Ectodermal cell (in vitro differentiated cells): ENCODE data around the gene UIMC1.

Experiments
- H3K27ac ChIP-seq: 2 replicates; pipeline ENCODE4 v1.7.0; 2013; ENCODE audit warnings: mild to moderate bottlenecking, low read depth, low read length; ENCODE audit not compliant: insufficient read depth, poor library complexity, severe bottlenecking
- H3K27me3 ChIP-seq: 2 replicates; pipeline ENCODE4 v1.7.0; 2013; ENCODE audit warnings: mild to moderate bottlenecking, low read length; ENCODE audit not compliant: insufficient read depth, control insufficient read depth, poor library complexity, severe bottlenecking
- H3K36me3 ChIP-seq: one replicate; pipeline ENCODE4 v1.7.0; 2013; ENCODE audit warnings: low read length; ENCODE audit not compliant: control insufficient read depth, insufficient read depth
- H3K4me1 ChIP-seq: one replicate; pipeline ENCODE4 v1.7.0; 2013; ENCODE audit warnings: low read length; ENCODE audit not compliant: control insufficient read depth, insufficient read depth
- H3K4me3 ChIP-seq: 2 replicates; pipeline ENCODE4 v1.7.0; 2013; ENCODE audit warnings: low read depth, low read length, control low read depth; ENCODE audit not compliant: insufficient read depth
- H3K9me3 ChIP-seq: 2 replicates; pipeline ENCODE4 v1.7.0; 2013; ENCODE audit warnings: mild to moderate bottlenecking, low read length, moderate library complexity; ENCODE audit not compliant: control insufficient read depth
- WGBS, 2 experiments: methylation state at CpG; one replicate each; pipeline ENCODE4 v1.1.7; 2013; ENCODE audit warnings: missing lambda C conversion rate in 2 of 2; 5-methylcytosine and 5-hydroxymethylcytosine counted together

UIMC1 gene

DNA sequence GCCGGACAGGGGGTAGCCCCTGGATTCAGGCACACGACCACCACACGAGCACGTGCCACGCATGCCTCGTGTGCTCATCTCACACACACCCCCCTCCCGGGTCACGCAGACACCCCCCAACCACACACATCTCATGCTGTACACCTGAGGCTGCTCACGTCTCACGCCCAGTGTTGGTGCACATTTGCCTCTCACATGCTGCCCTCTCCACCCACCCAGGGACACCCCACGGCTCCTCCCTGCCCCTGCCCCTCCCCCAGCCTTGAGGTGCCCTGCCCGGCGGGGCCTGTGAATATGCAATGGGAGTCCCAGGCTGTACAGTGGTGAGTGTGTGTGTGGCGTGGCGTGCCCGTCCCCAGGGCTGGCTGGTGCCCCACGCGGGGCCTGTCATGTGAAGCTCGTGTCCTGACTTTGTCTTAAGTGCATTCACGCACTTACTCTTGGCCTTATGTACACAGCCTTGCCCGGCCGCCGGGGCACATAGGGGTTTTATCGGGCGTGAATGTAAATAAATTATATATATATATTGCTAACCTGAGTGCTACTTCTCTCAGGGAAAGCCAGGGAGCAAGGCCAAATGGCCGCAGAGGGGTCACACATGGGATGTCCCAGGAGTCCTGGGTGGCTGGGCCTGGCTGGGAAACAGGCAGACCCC is 126.1 kb downstream of the UIMC1 start:
- Histone ChIP-seq H3K4me1 (peaks cover 13% of the 10 kb centered on the region), H3K27me3 (peaks cover 7% of the 10 kb centered on the region), H3K27ac (no peak overlapping the region), H3K4me3 (no peak overlapping the region), H3K9me3 (no peaks in the 10 kb centered on the region), H3K36me3 (no peaks in the 10 kb centered on the region)
- WGBS, 2 experiments: 93 to 95% methylated on average over 22 to 26 of the region's 26 CpGs

DNA sequence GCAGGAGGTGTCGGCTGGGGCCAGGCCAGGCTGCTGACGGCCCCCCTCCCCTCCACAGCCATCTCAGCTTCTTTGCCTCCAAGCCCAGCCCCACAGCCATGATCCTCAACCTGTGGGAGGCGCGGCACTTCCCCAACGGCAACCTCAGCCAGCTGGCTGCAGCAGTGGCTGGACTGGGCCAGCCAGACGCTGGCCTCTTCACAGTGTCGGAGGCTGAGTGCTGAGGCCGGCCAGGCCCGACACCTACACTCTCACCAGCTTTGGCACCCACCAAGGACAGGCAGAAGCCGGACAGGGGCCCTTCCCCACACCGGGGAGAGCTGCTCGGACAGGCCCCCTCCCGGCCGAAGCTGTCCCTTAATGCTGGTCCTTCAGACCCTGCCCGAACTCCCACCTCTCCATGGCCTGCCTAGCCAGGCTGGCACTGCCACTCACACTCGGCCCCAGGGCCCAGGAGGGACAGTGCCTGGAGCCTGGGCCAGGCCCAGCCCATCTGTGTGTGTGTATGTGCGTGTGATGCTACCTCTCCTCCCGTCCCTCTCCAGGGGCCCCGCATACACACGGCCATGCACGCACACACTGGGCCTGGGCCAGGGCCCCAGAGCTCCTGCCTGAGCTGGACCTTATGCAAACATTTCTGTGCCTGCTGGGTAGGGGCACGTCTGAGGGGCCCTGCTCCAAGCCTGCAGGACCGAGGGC is 126.8 kb downstream of the UIMC1 start:
- Histone ChIP-seq H3K27ac (no peak overlapping the region), H3K9me3 (no peaks in the 10 kb centered on the region), H3K4me3 (no peak overlapping the region), H3K27me3 (peaks cover 7% of the 10 kb centered on the region), H3K4me1 (peaks cover 12% of the 10 kb centered on the region), H3K36me3 (no peaks in the 10 kb centered on the region)
- 89 to 90% methylated on average over 23 of the region's 23 CpGs for WGBS, 2 experiments

DNA sequence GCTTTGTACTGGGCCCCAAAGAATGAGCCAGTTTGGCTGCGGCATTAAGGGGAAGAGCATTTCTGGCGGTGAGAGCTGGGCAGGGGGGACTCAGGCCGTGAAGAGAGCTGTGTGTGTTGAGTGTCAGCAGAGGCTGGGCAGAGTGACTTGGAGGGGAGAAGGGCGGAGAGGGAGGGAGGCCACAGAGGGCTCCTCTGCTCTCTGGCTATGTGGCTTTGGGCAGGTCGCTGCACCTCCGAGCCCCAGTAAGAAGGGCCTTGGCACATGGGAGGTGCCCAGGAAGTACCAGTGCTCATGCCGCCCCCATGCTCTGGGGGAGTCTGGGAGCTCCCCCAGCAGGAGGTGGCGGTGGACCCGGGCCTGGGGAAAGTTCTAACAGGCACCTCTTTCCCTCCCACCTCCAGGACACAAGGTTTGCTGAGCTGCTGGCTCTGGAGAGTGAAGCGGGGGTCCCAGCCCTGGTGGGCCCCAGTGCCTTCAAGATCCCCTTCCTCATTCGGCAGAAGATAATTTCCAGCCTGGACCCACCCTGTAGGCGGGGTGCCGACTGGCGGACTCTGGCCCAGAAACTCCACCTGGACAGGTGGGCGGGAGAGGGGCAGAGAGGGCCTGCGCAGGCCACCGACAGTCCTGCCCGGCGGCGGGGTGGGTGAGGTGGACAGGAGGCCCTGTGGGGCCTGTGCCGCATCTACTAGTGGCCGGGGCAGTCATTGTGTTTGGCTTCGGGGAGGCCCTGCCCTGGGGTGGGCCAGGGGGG is 127.5 kb downstream of the UIMC1 start:
- Histone ChIP-seq H3K27me3 (peaks cover 7% of the 10 kb centered on the region), H3K27ac (no peak overlapping the region), H3K4me1 (peaks cover 5% of the 10 kb centered on the region), H3K36me3 (no peaks in the 10 kb centered on the region), H3K9me3 (no peaks in the 10 kb centered on the region), H3K4me3 (no peak overlapping the region)
- whole genome bisulfite sequencing, 2 experiments: 87 to 88% methylated on average over 23 of the region's 23 CpGs

DNA sequence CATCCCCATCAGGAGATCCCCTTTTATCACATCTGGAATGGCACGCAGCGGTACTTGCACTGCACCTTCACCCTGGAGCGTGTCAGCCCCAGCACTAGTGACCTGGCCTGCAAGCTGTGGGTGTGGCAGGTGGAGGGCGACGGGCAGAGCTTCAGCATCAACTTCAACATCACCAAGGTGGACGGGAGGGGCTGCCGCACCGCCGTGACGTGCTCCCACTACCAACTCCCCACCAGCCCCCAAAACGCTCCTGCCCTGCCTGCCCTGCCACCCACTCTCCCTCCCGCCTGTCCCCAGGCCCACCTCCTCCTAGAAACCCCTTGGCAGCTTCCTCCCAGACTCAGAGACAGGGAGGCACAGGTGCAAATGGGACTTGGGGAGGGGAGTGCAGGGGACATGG is 128.1 kb downstream of the UIMC1 start:
- Histone ChIP-seq H3K36me3 (no peaks in the 10 kb centered on the region), H3K27ac (no peak overlapping the region), H3K27me3 (peaks cover 7% of the 10 kb centered on the region), H3K4me3 (no peak overlapping the region), H3K4me1 (peaks cover 4% of the 10 kb centered on the region), H3K9me3 (no peaks in the 10 kb centered on the region)
- 93 to 94% methylated on average over 12 of the region's 12 CpGs for WGBS, 2 experiments

DNA sequence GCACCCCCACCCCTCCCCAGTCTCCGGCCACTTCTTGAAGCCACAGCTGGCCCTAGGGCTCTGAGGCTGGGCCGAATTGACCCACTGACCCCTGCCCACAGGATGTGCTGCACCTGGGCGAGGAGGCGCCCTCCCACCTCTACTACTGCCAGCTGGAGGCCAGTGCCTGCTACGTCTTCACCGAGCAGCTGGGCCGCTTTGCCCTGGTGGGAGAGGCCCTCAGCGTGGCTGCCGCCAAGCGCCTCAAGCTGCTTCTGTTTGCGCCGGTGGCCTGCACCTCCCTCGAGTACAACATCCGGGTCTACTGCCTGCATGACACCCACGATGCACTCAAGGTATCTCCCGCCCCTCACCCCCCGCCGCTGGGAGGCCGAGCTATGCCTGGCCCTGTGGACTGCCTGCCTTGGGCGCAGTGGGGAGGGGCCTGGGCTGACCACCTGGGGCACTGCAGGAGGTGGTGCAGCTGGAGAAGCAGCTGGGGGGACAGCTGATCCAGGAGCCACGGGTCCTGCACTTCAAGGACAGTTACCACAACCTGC is 128.7 kb downstream of the UIMC1 start:
- H3K9me3 ChIP-seq: no peaks in the 10 kb centered on the region
- WGBS, 2 experiments: 85 to 88% methylated on average over 21 of the region's 21 CpGs

DNA sequence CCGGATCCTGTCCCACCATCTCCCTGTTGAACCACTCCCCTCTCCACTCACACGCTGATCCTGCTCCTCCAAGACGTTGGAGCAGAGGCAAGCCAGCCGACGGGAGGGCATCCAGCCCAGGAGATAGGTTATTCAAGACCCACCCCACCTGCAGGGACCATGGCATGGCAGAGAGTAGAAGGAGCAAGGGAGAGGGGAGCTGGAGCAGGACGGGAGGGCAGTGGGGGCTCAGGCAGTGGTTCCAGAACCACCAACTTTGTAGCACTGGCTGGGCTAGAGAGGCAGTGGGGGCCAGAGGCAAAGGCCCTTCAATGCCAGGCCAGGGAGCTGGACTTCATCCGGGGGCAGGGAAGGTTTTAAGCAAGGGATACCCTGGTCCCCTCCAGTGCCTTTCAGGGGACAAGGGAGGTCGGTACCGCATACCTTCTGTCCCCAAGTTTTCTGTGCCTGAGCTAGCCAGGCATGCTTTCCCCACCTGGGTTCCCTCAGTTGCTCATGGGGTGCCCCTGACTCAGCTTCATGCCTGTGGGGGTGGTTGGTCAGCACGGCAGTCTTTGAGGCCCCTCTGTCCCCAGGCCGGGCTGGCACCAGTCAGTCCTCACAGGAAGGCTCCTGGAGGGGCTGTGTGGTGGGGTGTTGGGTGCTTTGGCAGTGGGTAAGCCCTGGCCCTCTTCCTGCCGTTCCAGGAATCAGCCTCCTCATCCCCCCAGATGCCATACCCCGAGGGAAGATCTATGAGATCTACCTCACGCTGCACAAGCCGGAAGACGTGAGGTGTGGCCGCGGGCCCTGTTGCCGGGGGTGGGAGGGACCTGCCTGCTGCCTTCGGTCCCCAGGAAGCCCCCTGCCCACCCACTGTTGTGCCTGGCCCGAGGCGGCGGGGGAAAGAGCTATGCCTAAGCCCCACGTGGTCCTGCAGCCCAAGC is 129.8 kb downstream of the UIMC1 start:
- H3K9me3 ChIP-seq: no peaks in the 10 kb centered on the region
- H3K27ac ChIP-seq: no peak overlapping the region
- H3K27me3 ChIP-seq: peaks cover 7% of the 10 kb centered on the region
- 88% methylated on average over 24 of the region's 24 CpGs for WGBS, 2 experiments
- H3K4me3 ChIP-seq: no peak overlapping the region
- H3K36me3 ChIP-seq: no peaks in the 10 kb centered on the region
- peaks cover 4% of the 10 kb centered on the region for H3K4me1 ChIP-seq

More for the DNA sequence above, 128.7 kb downstream of the UIMC1 start:
- Histone ChIP-seq H3K36me3 (no peaks in the 10 kb centered on the region), H3K4me1 (peaks cover 4% of the 10 kb centered on the region), H3K4me3 (no peak overlapping the region), H3K27me3 (peaks cover 7% of the 10 kb centered on the region), H3K27ac (no peak overlapping the region)

DNA sequence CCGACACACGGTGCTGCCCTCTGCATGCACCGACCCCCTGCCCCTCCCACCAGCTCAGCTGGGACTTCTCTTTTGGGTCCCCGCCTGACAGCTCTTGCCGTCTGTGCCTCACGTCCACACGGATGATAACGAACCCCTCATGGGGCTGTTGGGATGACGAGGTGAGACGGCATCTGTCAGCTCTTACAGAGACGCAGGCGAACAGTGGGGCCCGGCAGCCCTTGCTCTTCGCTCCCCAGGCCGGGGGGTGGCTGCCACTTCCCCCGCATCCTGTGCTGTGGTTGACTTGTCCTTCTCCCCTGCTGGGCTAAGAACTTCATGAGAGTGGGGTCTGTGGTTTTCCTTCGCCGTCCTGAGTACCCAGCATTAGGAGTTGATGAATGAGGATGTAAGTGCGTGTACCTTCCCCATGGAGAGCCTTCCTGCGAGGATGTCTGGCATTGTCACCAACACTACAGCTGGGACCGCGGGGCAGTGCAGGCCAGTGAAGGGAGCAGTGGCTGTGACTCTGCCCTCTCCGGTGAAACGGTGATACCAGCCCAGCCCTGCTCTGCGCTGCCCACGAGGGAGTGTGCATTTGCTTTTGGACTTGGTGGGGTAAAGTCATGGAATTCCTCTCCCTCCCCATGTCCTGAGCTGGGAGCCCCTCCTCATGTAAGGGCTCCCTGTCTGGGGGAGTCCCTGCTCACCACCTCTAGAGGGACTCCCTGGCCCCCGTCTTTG is 130.6 kb downstream of the UIMC1 start:
- Histone ChIP-seq H3K36me3 (no peaks in the 10 kb centered on the region), H3K9me3 (no peaks in the 10 kb centered on the region)
- WGBS, 2 experiments: 81 to 85% methylated on average over 27 of the region's 27 CpGs

DNA sequence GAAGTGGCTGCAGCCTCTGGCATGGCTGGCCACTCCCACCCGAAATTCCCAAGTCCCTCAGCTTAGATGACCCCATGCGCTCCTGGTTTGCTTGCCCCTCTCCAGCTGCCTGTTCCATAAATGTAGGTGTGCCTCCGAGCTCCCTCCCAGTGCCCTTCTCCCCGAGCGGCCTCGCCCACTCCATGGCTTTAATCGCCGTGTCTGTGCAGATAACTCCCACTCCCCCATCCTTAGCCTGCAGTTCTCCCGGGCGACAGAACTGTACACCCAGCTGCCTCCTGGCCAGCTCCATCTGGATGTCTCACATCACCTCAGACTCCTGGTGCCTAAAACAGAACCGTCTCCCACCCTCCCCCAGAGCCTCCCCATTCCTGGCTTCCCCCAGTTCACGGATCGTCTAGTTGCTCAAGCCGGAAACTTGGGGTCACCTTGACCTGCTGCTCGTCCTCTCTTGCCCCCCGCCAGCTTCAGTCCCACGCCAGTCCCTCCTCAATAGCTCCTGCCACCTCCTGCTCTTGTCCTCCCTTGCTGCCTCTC is 131.5 kb downstream of the UIMC1 start:
- Histone ChIP-seq H3K27me3 (peaks cover 7% of the 10 kb centered on the region), H3K27ac (no peak overlapping the region), H3K36me3 (no peaks in the 10 kb centered on the region), H3K4me3 (no peak overlapping the region), H3K4me1 (peaks cover 4% of the 10 kb centered on the region), H3K9me3 (no peaks in the 10 kb centered on the region)
- 91 to 92% methylated on average over 17 of the region's 17 CpGs for WGBS, 2 experiments

More for the DNA sequence above, 130.6 kb downstream of the UIMC1 start:
- Histone ChIP-seq H3K4me3 (no peak overlapping the region), H3K27ac (no peak overlapping the region), H3K27me3 (peaks cover 7% of the 10 kb centered on the region), H3K4me1 (peaks cover 4% of the 10 kb centered on the region)

DNA sequence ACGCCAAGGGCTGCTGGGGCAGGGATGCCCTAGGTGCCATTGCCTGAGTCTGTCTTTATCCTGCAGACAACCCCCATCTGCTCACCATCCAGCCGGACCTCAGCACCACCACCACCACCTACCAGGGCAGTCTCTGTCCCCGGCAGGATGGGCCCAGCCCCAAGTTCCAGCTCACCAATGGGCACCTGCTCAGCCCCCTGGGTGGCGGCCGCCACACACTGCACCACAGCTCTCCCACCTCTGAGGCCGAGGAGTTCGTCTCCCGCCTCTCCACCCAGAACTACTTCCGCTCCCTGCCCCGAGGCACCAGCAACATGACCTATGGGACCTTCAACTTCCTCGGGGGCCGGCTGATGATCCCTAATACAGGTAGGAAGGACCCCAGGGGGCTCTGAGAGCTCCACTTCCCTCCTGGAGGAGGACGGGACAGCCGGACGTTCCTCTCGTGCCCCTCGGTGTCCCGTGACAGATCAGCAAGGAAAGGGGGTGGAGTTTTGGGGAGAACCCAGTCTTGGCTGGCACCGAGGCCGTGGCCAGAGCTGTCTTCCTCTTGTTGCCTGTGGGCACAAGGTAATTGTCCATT is 132.3 kb downstream of the UIMC1 start:
- 90 to 93% methylated on average over 20 of the region's 20 CpGs for WGBS, 2 experiments
- H3K27ac ChIP-seq: no peak overlapping the region
- H3K36me3 ChIP-seq: no peaks in the 10 kb centered on the region
- H3K27me3 ChIP-seq: peaks cover 7% of the 10 kb centered on the region
- peaks cover 4% of the 10 kb centered on the region for H3K4me1 ChIP-seq
- no peak overlapping the region for H3K4me3 ChIP-seq
- H3K9me3 ChIP-seq: no peaks in the 10 kb centered on the region
